ENCODE data around the gene SEZ6. TPM values are rescaled to one million over a fixed set of nuclear protein-coding genes. Genes with fewer than 3 reads are reported as not detected.

Gene SEZ6
- total RNA-seq, 6 donors from 2014 or later = 0.20 to 0.47 (median 0.30) TPM; not detected in 3

- no peak for TF ChIP-seq EP300 (IDR thresholded peaks at IDR 0.05)
- no peak for TF ChIP-seq CTCF (IDR thresholded peaks at IDR 0.05)
- TF ChIP-seq POLR2A (IDR thresholded peaks at IDR 0.05) = no peak
- TF ChIP-seq POLR2AphosphoS5 (IDR thresholded peaks at IDR 0.05) = no peak
- no peak for ATAC-seq (ENCODE audit: low FRiP score in 2 of 2)
- Histone ChIP-seq H3K27ac (no peak overlapping the region), H3K27me3 (peaks cover 0 to 32% (median 13%) of the 10 kb centered on the region in 4 donors), H3K36me3 (no peaks in the 10 kb centered on the region), H3K4me1 (peaks cover 0 to 11% (median 7%) of the 10 kb centered on the region in 4 donors), H3K9me3 (no peaks in the 10 kb centered on the region), H3K4me3 (no peak overlapping the region)
- WGBS, 2 donors = 30 to 42% methylated on average over 2 of the region's 2 CpGs
- no peak for DNase-seq
Measured at GRCh38 chr17:29007456-29007855, 1.6 kb upstream of the SEZ6 start.

- peaks cover 0 to 32% (median 13%) of the 10 kb centered on the region in 4 donors for H3K27me3 ChIP-seq
- H3K4me1 ChIP-seq = peaks cover 0 to 11% (median 7%) of the 10 kb centered on the region in 4 donors
- no peaks in the 10 kb centered on the region for H3K9me3 ChIP-seq
- ATAC-seq (ENCODE audit: low FRiP score in 2 of 2) = no peak
- DNase-seq = peak in 1 of 2 donors; percentile 46
- TF ChIP-seq CTCF (IDR thresholded peaks at IDR 0.05) (no peak), POLR2AphosphoS5 (IDR thresholded peaks at IDR 0.05) (no peak), EP300 (IDR thresholded peaks at IDR 0.05) (no peak), POLR2A (IDR thresholded peaks at IDR 0.05) (no peak)
- WGBS, 2 donors = 54 to 58% methylated on average over 10 to 20 of the region's 20 CpGs
- no peaks in the 10 kb centered on the region for H3K36me3 ChIP-seq
- H3K4me3 ChIP-seq = no peak overlapping the region
- no peak overlapping the region for H3K27ac ChIP-seq
Measured at GRCh38 chr17:29004081-29004692, 1.6 kb downstream of the SEZ6 start.

GRCh38 chr17:29003289-29003688, 2.5 kb downstream of the SEZ6 start:
- H3K27ac ChIP-seq = no peak overlapping the region
- H3K4me3 ChIP-seq = no peak overlapping the region
- peaks cover 0 to 11% (median 7%) of the 10 kb centered on the region in 4 donors for H3K4me1 ChIP-seq

GRCh38 chr17:29002811-29003210, 3.0 kb downstream of the SEZ6 start:
- H3K27ac ChIP-seq = no peak overlapping the region
- TF ChIP-seq CTCF (IDR thresholded peaks at IDR 0.05) (no peak), POLR2AphosphoS5 (IDR thresholded peaks at IDR 0.05) (no peak), POLR2A (IDR thresholded peaks at IDR 0.05) (no peak), EP300 (IDR thresholded peaks at IDR 0.05) (no peak)
- H3K27me3 ChIP-seq = peaks cover 0 to 32% (median 13%) of the 10 kb centered on the region in 4 donors
- H3K9me3 ChIP-seq = no peaks in the 10 kb centered on the region
- WGBS, 2 donors = 45 to 54% methylated on average over 4 of the region's 4 CpGs
- no peak for DNase-seq
- ATAC-seq (ENCODE audit: low FRiP score in 2 of 2) = no peak
- H3K36me3 ChIP-seq = no peaks in the 10 kb centered on the region
- no peak overlapping the region for H3K4me3 ChIP-seq
- H3K4me1 ChIP-seq = peaks cover 0 to 11% (median 7%) of the 10 kb centered on the region in 4 donors

More at GRCh38 chr17:29003289-29003688, 2.5 kb downstream of the SEZ6 start:
- H3K27me3 ChIP-seq = peaks cover 0 to 32% (median 13%) of the 10 kb centered on the region in 4 donors
- TF ChIP-seq CTCF (IDR thresholded peaks at IDR 0.05) = no peak
- TF ChIP-seq POLR2A (IDR thresholded peaks at IDR 0.05) = no peak
- no peak for TF ChIP-seq POLR2AphosphoS5 (IDR thresholded peaks at IDR 0.05)
- TF ChIP-seq EP300 (IDR thresholded peaks at IDR 0.05) = no peak
- no peaks in the 10 kb centered on the region for H3K9me3 ChIP-seq
- H3K36me3 ChIP-seq = no peaks in the 10 kb centered on the region
- DNase-seq (no peak), ATAC-seq (ENCODE audit: low FRiP score in 2 of 2) (no peak)
- 74 to 76% methylated on average over 4 to 12 of the region's 12 CpGs for WGBS, 2 donors

GRCh38 chr17:29000973-29001372, 4.9 kb downstream of the SEZ6 start:
- Histone ChIP-seq H3K36me3 (no peaks in the 10 kb centered on the region), H3K27ac (no peak overlapping the region), H3K4me1 (peaks cover 0 to 9% (median 5%) of the 10 kb centered on the region in 4 donors), H3K9me3 (no peaks in the 10 kb centered on the region), H3K4me3 (no peak overlapping the region), H3K27me3 (peaks cover 0 to 24% (median 13%) of the 10 kb centered on the region in 4 donors)
- 83 to 88% methylated on average over 5 of the region's 5 CpGs for WGBS, 2 donors
- ATAC-seq (ENCODE audit: low FRiP score in 2 of 2) (no peak), DNase-seq (no peak)
- TF ChIP-seq CTCF (IDR thresholded peaks at IDR 0.05) (no peak), EP300 (IDR thresholded peaks at IDR 0.05) (no peak), POLR2A (IDR thresholded peaks at IDR 0.05) (no peak), POLR2AphosphoS5 (IDR thresholded peaks at IDR 0.05) (no peak)
